ENCODE results near the gene PRKG1. TPM values are rescaled to one million over a fixed set of nuclear protein-coding genes. Genes with fewer than 3 reads are reported as not detected.

The PRKG1 gene
- total and polyA plus RNA-seq, 2 donors (not counting 1 experiment from before 2014, with no cell fraction given), result 45.8 to 71.8 TPM

DNA sequence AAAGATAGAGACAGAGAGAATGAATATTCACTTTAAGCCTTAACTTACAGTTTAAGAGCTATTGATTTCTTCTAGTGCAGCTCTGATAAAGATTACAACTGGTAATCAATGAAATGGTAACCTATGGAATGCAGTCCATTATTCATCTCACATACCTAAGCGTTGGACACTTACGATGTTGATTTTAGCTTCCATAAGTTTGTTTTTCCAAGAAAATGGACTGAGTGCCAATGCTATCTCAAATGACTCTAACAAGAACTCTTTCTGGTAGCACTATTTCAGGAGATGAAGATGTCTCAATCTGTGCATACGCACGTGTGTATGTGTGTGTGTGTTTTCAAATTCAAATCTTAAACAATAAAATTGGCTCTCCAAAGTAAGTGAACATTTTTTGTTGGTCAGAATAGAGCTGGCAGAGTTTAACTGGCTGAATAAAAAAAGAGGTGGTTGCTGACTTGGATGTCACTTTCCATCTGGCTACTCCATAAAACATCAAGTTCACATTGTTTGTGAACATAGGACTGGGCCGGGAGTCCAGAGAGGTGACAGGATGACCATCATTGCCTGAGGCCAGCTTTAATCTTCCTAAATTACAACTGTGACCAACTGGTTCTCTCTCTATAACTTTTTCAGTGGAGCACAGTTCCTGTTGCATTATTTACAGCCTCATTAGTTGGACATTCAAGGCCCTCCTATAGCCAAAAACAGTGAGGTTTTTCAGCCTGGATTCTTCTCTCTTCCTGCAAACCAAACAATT lies 732.0 kb downstream of the PRKG1 start:
- no peak overlapping the region for H2AFZ ChIP-seq (ENCODE audit: low read length)
- H4K20me1 ChIP-seq (ENCODE audit: control insufficient read depth, extremely low read depth, insufficient read depth, low read length), result no peaks in the 10 kb centered on the region
- no peak overlapping the region for H3K9ac ChIP-seq (ENCODE audit: insufficient read depth, low read length)
- H3K27ac ChIP-seq (ENCODE audit: insufficient read depth, low read length), result no peak overlapping the region
- no peaks in the 10 kb centered on the region for H3K9me3 ChIP-seq (ENCODE audit: control insufficient read depth, insufficient read depth, low read depth, low read length)
- no peak for TF ChIP-seq EZH2 (IDR thresholded peaks at IDR 0.05; ENCODE audit: low read length, missing control alignments)
- TF ChIP-seq, protein P1, sequence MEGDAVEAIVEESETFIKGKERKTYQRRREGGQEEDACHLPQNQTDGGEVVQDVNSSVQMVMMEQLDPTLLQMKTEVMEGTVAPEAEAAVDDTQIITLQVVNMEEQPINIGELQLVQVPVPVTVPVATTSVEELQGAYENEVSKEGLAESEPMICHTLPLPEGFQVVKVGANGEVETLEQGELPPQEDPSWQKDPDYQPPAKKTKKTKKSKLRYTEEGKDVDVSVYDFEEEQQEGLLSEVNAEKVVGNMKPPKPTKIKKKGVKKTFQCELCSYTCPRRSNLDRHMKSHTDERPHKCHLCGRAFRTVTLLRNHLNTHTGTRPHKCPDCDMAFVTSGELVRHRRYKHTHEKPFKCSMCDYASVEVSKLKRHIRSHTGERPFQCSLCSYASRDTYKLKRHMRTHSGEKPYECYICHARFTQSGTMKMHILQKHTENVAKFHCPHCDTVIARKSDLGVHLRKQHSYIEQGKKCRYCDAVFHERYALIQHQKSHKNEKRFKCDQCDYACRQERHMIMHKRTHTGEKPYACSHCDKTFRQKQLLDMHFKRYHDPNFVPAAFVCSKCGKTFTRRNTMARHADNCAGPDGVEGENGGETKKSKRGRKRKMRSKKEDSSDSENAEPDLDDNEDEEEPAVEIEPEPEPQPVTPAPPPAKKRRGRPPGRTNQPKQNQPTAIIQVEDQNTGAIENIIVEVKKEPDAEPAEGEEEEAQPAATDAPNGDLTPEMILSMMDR (conservative IDR thresholded peaks at IDR 0.05 in 1 of 2, IDR thresholded peaks at IDR 0.05 in 1 of 2; ENCODE audit: low read depth in 1 of 2, low read length in 2 of 2), result no peak
- peaks cover 4% of the 10 kb centered on the region for H3K4me1 ChIP-seq (ENCODE audit: control insufficient read depth, extremely low read depth, insufficient read depth, low read length)
- no peaks in the 10 kb centered on the region for H3K79me2 ChIP-seq (ENCODE audit: control insufficient read depth, insufficient read depth, low read length)
- no peaks in the 10 kb centered on the region for H3K27me3 ChIP-seq (ENCODE audit: control insufficient read depth, insufficient read depth, low read length)
- H3K4me2 ChIP-seq (ENCODE audit: extremely low read depth, insufficient read depth, low read length), result no peak overlapping the region
- no peak overlapping the region for H3K4me3 ChIP-seq (replicated peaks in 1 of 4; ENCODE audit: control extremely low read depth in 1 of 4, insufficient read depth in 1 of 4, low read depth in 3 of 4, low read length in 4 of 4)
- DNase-seq (ENCODE audit: low read depth in 2 of 2), result peak; percentile 1 to 11
- H3K36me3 ChIP-seq (ENCODE audit: control insufficient read depth, insufficient read depth, low read length), result no peaks in the 10 kb centered on the region

DNA sequence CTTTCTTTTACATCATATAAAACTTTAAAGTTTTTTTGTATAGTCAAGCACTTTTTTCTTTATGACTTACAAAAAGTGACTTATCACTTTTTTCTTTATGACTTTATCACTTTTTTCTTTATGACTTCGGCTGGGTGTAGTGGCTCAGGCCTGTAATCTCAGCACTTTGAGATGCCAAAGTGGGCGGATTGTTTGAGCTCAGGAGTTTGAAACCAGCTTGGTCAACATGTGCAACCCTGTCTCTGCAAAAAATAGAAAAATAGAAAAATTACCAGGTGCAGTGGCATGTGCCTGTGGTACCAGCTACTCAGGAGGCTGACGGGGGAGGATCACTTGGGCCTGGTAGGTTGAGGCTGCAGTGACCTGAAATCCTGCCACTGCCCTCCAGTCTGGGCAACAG lies 733.9 kb downstream of the PRKG1 start:
- Histone ChIP-seq H3K9ac (ENCODE audit: insufficient read depth, low read length) (no peak overlapping the region), H3K9me3 (ENCODE audit: control insufficient read depth, insufficient read depth, low read depth, low read length) (no peaks in the 10 kb centered on the region), H3K79me2 (ENCODE audit: control insufficient read depth, insufficient read depth, low read length) (no peaks in the 10 kb centered on the region), H3K27ac (ENCODE audit: insufficient read depth, low read length) (no peak overlapping the region), H4K20me1 (ENCODE audit: control insufficient read depth, extremely low read depth, insufficient read depth, low read length) (no peaks in the 10 kb centered on the region), H3K4me3 (replicated peaks in 1 of 4; ENCODE audit: control extremely low read depth in 1 of 4, insufficient read depth in 1 of 4, low read depth in 3 of 4, low read length in 4 of 4) (no peak overlapping the region), H3K27me3 (ENCODE audit: control insufficient read depth, insufficient read depth, low read length) (no peaks in the 10 kb centered on the region), H3K4me2 (ENCODE audit: extremely low read depth, insufficient read depth, low read length) (no peak overlapping the region), H3K36me3 (ENCODE audit: control insufficient read depth, insufficient read depth, low read length) (no peaks in the 10 kb centered on the region), H2AFZ (ENCODE audit: low read length) (no peak overlapping the region), H3K4me1 (ENCODE audit: control insufficient read depth, extremely low read depth, insufficient read depth, low read length) (peaks cover 4% of the 10 kb centered on the region)
- no peak for TF ChIP-seq EZH2 (IDR thresholded peaks at IDR 0.05; ENCODE audit: low read length, missing control alignments)
- TF ChIP-seq, protein P1 (conservative IDR thresholded peaks at IDR 0.05 in 1 of 2, IDR thresholded peaks at IDR 0.05 in 1 of 2; ENCODE audit: low read depth in 1 of 2, low read length in 2 of 2), result no peak
- DNase-seq (ENCODE audit: low read depth in 2 of 2), result no peak

DNA sequence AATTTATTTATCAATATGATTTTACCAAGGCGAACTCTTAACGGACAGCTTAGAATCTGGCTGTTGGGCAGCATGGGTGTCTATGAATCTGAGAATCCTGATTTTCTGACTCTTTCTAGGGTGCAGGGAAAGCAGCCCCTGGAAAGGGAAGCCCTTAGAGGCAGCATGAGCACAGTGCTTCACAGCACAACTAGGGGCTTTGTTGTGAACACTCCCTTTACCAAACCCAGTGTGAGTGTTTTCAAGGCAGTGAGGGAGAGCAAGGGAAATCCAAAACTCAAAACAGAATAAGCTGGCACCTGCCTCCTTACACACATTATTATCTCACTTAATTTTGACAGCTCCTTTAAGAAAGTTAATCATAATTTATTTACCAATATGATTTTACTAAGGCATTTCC lies 741.4 kb downstream of the PRKG1 start:
- Histone ChIP-seq H3K27ac (ENCODE audit: insufficient read depth, low read length) (no peak overlapping the region), H3K4me3 (replicated peaks in 1 of 4; ENCODE audit: control extremely low read depth in 1 of 4, insufficient read depth in 1 of 4, low read depth in 3 of 4, low read length in 4 of 4) (no peak overlapping the region), H3K4me2 (ENCODE audit: extremely low read depth, insufficient read depth, low read length) (no peak overlapping the region), H3K9ac (ENCODE audit: insufficient read depth, low read length) (no peak overlapping the region), H3K27me3 (ENCODE audit: control insufficient read depth, insufficient read depth, low read length) (no peaks in the 10 kb centered on the region), H2AFZ (ENCODE audit: low read length) (no peak overlapping the region), H4K20me1 (ENCODE audit: control insufficient read depth, extremely low read depth, insufficient read depth, low read length) (no peaks in the 10 kb centered on the region), H3K36me3 (ENCODE audit: control insufficient read depth, insufficient read depth, low read length) (no peaks in the 10 kb centered on the region), H3K4me1 (ENCODE audit: control insufficient read depth, extremely low read depth, insufficient read depth, low read length) (no peaks in the 10 kb centered on the region), H3K79me2 (ENCODE audit: control insufficient read depth, insufficient read depth, low read length) (no peaks in the 10 kb centered on the region), H3K9me3 (ENCODE audit: control insufficient read depth, insufficient read depth, low read depth, low read length) (no peaks in the 10 kb centered on the region)
- TF ChIP-seq EZH2 (IDR thresholded peaks at IDR 0.05; ENCODE audit: low read length, missing control alignments), result no peak
- TF ChIP-seq, protein P1 (conservative IDR thresholded peaks at IDR 0.05 in 1 of 2, IDR thresholded peaks at IDR 0.05 in 1 of 2; ENCODE audit: low read depth in 1 of 2, low read length in 2 of 2), result no peak
- DNase-seq (ENCODE audit: low read depth in 2 of 2), result no peak
